Measurements from ENCODE around the gene PARP3.

PARP3 gene

GRCh38 chr3:51949121-51949520 lies 7.0 kb downstream of the PARP3 start:
- no peak for DNase-seq

GRCh38 chr3:51950899-51951298 lies 8.7 kb downstream of the PARP3 start:
- DNase-seq: no peak

DNA sequence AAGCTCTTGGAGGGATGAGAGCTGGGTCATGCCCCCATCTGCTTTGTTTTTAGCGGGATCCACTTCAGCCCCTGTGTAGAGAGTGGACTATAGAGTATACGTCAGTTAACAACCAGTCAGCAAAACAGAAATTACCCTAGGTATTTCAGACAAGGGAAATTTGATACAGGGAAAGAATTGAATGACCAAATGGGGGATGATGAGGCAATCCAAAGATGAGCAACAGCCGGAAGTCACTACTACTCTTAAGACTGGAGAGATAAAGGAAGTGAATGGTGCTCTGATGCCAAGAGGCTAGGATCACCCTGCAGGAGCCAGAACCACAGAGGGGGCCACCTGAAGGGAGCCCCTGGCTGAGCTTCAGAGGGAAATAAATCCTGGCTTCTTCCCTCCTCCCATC lies 11.3 kb downstream of the PARP3 start:
- peak; percentile 89 to 93 for DNase-seq

GRCh38 chr3:51954105-51954504 lies 11.9 kb downstream of the PARP3 start:
- DNase-seq: peak; percentile 47 to 56

DNA sequence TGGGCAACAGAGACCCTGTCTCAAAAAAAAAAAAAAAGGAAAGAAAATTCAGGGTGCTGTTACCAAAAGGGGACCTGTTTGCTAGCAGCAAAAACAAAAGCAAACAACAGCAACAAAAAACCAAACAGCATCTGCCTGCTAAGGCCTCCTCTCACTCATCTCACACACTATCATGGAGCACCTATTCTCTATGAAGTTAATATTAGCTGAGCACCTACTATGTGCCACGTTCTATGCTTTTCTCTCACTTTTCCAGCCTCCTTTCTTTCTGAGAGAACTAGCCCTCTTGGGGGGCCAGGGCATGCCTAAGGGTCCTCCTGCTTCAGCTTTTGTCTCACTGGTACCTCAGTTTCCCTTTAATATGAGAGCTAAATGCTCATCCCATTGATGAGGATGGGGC lies 12.6 kb downstream of the PARP3 start:
- DNase-seq: no peak

DNA sequence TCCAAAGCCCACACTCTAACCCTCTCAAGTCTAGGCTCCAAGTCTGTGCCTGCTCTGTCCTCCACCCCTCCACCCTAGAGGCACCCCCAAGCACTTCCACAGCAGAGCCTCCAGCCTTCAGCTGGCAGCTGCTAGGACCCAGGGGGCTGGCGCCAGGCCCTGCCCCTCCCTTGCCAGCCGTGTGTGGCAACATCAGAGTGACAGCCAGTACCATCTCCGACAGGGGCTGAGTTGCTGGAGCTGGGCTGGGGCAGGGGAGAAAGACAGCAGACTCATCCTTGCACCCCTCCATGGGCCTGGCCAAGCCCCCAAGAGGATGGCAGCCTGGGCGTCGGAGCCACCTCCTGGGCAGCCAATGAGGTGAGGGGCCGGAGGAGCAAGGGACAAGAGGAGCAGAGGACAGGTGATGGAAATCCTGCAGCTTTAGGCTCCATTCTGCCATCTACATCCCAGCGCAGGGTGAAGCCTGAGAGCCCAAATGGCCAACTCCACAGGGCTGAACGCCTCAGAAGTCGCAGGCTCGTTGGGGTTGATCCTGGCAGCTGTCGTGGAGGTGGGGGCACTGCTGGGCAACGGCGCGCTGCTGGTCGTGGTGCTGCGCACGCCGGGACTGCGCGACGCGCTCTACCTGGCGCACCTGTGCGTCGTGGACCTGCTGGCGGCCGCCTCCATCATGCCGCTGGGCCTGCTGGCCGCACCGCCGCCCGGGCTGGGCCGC lies 13.2 kb downstream of the PARP3 start, which contains the start of gene GPR62:
Gene GPR62 (plus strand): TSS at position 207 of the 718 bp plus-strand sequence. CDS start 272 bp downstream, at position 479.
- DNase-seq: no peak

DNA sequence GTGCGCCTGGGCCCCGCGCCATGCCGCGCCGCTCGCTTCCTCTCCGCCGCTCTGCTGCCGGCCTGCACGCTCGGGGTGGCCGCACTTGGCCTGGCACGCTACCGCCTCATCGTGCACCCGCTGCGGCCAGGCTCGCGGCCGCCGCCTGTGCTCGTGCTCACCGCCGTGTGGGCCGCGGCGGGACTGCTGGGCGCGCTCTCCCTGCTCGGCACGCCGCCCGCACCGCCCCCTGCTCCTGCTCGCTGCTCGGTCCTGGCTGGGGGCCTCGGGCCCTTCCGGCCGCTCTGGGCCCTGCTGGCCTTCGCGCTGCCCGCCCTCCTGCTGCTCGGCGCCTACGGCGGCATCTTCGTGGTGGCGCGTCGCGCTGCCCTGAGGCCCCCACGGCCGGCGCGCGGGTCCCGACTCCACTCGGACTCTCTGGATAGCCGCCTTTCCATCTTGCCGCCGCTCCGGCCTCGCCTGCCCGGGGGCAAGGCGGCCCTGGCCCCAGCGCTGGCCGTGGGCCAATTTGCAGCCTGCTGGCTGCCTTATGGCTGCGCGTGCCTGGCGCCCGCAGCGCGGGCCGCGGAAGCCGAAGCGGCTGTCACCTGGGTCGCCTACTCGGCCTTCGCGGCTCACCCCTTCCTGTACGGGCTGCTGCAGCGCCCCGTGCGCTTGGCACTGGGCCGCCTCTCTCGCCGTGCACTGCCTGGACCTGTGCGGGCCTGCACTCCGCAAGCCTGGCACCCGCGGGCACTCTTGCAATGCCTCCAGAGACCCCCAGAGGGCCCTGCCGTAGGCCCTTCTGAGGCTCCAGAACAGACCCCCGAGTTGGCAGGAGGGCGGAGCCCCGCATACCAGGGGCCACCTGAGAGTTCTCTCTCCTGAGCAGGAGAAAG lies 14.0 kb downstream of the PARP3 start:
- no peak for DNase-seq

GRCh38 chr3:51957520-51958205 lies 15.5 kb downstream of the PARP3 start:
- no peak for DNase-seq

DNA sequence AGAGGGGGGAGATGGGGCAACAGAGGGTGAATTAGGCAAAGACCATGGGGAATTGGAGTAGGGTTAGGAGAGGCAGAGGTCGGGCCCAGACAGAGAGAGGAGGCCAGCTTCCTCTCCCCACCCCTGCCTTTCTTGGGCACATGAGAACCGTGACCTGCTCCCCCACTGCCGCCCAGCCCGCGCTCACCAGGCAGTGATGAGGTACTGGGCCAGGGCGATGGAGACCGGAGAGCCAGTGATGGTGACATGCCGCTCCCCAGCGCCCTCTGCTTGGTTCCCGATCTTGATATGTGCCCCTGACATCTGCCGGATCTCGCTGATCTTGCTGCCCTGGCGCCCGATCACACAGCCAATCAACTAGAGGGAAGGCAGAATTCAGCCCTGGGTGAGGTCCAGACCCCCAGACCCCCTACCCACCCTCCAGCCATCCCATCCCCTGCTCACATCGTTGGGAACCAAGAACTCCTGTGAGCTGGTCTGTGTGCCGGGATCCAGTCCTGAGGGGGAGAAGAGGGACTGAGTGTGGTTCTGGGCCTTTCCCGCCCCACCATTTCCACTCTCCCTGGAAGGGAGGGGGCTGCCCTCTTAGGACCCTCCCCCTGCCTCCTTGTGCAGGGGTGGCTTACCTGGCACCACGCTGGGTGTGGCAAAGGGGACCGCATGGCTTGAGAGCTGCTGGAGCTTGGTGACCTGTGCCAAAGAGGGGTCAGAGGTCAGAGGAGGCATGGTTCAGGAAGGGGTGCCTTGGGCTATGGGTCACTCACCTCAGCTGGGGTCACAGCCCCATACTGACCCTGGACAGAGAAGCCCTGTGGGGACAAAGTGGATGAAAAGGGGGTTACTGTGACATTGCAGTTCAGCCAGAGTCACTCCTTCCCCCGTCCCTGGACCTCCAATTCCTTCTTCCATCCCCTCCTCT lies 16.7 kb downstream of the PARP3 start:
- no peak for DNase-seq

DNA sequence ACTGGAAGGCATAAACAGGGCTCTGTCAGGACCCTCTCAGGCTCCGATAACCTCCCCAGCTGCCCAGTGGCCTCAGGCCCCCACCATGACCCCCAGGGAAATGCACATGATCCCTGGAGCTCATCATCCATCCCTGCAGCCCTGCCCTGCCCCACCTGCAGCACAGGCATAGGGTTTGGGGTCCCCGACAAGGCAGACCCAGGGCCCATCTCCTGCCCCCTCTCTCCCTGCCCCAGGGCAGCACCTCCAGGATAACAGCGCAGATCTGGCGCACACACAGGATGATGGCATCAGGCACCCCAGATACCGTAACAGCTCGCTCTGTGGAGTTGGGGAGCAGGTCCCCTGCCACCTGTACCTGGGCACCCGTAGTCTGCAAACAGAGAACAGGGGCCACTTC lies 17.5 kb downstream of the PARP3 start:
- DNase-seq: no peak

DNA sequence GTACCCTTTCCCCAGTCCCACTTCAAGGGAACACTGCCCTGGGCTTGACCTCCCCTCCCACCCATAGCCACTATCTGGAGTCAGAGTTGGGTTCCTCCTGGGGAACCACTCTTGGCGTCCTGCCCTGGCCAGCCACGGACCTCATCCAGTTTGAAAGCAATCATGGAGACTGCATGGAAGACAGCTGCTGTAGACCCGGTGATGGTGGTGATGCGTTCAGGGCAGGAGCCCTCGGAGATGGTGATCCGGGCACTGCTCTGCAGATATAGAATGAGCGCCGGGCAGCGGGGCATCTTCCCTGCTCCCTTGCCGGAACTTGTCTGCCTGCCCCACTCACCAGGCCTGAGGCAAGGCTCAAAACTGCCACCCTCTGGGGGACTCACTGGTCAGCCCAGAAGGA lies 18.2 kb downstream of the PARP3 start:
- DNase-seq: no peak

GRCh38 chr3:51961011-51961410 lies 18.8 kb downstream of the PARP3 start:
- no peak for DNase-seq

DNA sequence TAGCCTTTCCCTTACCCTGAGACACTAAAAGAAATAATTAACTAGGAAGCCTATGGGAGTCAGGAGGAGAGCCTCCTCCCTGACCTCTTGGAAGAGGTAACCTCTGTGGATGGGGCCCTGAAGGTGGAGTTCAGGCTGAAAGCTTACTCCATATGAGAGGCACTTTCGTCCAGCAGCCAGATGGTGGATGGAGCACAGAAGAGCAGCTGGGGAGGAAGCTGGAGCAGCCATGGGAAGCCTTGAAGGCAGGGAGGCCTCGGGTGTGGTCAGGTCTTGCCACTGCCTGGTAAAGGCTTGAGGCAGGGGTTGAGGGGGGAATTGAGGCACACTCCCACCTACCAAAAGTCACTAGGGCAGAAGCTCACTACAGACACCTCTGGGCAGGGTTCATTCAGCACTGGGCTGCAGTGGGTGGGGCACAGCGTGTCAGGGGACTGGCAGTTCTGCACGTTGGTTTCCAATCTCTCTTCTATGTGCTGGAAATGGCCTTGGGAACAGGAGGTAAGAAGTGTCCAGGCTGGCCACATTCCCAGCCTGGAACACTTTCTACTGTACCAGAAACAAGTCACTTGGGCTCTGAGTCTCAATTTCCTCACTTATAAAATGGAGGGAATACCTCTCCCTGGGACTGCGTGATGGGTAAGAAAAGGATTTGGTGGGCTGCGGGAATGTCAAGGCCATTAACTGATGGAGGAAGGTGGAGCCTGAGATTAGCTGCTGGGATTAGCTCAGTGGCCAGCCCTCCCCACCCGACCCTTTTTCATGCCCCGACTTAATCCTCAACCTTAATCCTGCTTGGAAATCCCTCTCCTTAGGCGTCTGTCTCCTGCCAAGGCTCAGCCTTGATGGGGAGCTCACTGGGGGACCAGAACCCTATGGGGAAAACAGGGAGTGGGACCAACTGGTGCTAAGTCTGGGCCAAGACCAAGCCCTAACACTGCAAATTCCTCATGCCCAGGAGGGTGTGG lies 19.7 kb downstream of the PARP3 start:
- no peak for DNase-seq

DNA sequence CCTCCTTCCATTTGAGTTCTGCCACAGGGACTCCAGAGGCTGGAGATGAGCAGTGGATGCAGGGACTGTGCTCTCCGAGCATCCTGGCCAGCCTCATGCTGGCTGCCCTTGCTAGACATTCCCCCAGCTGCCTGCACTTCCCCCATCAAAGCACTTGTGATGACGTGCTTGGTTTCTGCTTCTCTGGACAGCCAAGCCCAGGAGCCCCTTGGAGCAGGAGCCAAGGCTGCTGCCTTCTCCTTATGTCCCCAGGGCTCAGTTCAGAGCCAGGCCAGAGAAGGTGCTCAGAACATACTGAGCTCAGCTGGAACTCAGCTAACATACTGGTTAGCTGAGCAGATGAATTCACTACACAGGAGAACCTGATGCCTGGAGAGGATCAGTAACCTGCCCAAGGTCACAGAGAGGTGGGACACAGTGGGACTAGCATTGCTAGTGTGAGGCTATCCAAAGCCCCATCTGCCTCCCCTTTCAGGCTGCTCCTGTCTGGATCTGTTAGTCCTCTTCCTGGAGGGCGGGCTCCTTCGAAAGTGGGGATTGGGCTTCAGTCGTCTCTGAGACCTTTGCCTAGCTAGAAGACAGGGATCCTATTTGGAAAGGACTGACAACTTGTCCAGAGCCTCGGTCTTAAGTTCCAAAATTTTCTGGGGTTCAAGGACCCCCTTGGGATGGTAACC lies 20.8 kb downstream of the PARP3 start:
- DNase-seq: no peak

DNA sequence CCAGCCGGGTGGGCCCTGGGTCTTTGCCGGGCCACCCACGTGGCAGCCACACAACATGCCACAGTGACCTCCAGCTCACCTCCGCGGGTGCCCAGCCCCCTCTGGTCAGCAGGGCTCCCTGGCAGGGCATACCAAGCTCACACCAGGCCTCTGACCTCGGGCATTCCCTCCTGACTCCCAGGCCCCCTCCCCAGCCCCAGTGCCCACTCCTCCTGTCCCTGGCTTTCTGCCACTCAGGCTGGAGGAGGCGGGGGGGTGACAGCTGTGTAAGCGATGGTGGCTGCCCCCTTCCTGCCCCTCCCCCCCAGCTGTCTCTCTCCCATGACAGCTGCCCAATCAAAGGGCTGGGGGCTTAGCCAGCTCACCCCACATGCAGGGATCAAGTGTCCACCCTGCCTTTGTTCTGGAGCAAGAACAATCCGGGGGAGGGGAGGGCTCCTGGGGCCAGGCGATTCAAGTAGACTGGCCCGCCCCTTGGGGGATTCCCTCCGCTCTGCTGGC lies 21.8 kb downstream of the PARP3 start:
- DNase-seq: no peak

- DNase-seq: no peak
Observed at GRCh38 chr3:51964521-51964920, 22.4 kb downstream of the PARP3 start.

DNA sequence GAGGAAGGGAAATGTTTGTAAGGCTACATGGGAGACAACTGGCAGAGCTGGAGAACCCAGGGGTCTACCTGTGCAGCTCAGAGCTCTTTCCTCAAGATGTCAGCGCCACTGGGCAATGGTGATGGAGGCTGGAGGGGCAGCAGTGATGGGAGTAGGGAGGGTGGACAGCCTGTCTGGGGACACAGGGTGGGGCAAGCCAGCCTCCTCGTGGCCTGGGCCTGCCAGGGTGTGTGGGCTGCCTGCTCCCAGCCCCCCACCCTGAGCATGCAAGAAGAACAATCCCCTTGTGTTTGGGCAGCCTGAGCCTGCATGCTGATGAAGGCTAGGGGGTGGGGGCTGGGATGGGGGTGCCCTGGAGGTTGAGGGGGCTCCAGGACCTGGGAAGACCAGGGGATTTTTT lies 23.9 kb downstream of the PARP3 start:
- DNase-seq: no peak

GRCh38 chr3:51966486-51966885 lies 24.3 kb downstream of the PARP3 start:
- DNase-seq: no peak

DNA sequence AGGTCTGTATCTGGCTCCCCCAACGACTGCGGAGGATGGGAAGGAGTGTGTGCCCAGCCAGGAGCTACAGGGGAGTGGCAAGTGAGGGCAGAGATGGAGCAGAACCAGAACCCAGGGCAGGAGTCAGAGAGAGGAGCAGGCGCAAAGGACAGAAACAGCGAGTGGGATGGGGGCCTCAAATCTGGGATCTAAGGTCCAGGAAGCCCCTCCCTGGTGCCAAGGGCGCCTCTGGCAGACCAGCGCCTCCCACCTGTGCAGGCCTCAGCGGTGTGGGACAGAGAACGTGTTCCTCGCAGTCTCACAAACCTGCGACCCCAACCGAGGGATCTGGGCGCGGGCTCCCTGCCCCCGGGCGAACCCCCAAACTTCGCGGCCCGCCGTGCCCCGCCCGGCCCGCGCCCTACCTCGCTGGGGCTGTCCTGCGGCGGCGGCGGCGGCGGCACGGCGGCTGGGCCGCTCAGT lies 24.8 kb downstream of the PARP3 start:
- no peak for DNase-seq
